Mesangial cell (primary cell): ENCODE results near the gene RNF166. TPM values are rescaled to one million over a fixed set of nuclear protein-coding genes. Genes with fewer than 3 reads are reported as not detected.

ENCODE experiments used
- total RNA-seq: library from RNA; depleted of rRNA; stranded (reverse); fragments of >200 nt; gene quantifications from 2 replicates; pipeline ENCODE4 v1.2.3, GENCODE V29; 2015

RNF166 gene
- total RNA-seq, result 31.0 and 34.7 TPM in 2 replicates

GRCh38 chr16:88706229-88706964 is at the start of gene RNF166, which contains the start of gene CTU2:
RNF166 (minus strand) TSS chr16:88706408; CDS start chr16:88706325, 83 bp downstream.
CTU2 (plus strand) TSS chr16:88706503; CDS start chr16:88706531, 28 bp downstream.

GRCh38 chr16:88686439-88687253 is 19.6 kb downstream of the RNF166 start, which contains the start of gene SNAI3:
SNAI3 (minus strand) TSS chr16:88686507; CDS start chr16:88686406, 101 bp downstream.

GRCh38 chr16:88662843-88663606 is 43.2 kb downstream of the RNF166 start, which contains the start of gene MVD:
MVD (minus strand) TSS chr16:88663091; CDS start chr16:88663080, 11 bp downstream.

GRCh38 chr16:88650749-88651275 is 55.4 kb downstream of the RNF166 start, which contains the start of gene CYBA:
CYBA (minus strand) TSS chr16:88651053; CDS start chr16:88651013, 40 bp downstream.

Other genes starting within 250 kb of the RNF166 start
- 12.4 and 16.3 TPM in 2 replicates for gene ZC3H18, start 136.0 kb downstream of the RNF166 start, total RNA-seq
- not detected in 2 replicates for gene IL17C, start 67.8 kb downstream of the RNF166 start, total RNA-seq
- 892 and 1,214 TPM in 2 replicates for gene CYBA, start 55.4 kb downstream of the RNF166 start, total RNA-seq
- gene MVD, start 43.3 kb downstream of the RNF166 start, total RNA-seq, result 56.9 and 89.5 TPM in 2 replicates
- 0.25 TPM in 1 of 2 replicates, not detected in the other for gene SNAI3, start 19.9 kb downstream of the RNF166 start, total RNA-seq
- gene CTU2, start 95 bp upstream of the RNF166 start, total RNA-seq, result 18.8 and 23.3 TPM in 2 replicates
- gene PIEZO1, start 78.8 kb upstream of the RNF166 start, total RNA-seq, result 330 and 378 TPM in 2 replicates
- 20.4 and 63.6 TPM in 2 replicates for gene CDT1, start 97.4 kb upstream of the RNF166 start, total RNA-seq
- gene APRT, start 105.5 kb upstream of the RNF166 start, total RNA-seq, result 196 and 238 TPM in 2 replicates
- 19.9 and 32.8 TPM in 2 replicates for gene GALNS, start 150.5 kb upstream of the RNF166 start, total RNA-seq
- 48.8 and 60.3 TPM in 2 replicates for gene TRAPPC2L, start 150.7 kb upstream of the RNF166 start, total RNA-seq
- gene PABPN1L, start 160.3 kb upstream of the RNF166 start, total RNA-seq, result not detected in 2 replicates